ENCODE results near the gene CENPB.

DNA sequence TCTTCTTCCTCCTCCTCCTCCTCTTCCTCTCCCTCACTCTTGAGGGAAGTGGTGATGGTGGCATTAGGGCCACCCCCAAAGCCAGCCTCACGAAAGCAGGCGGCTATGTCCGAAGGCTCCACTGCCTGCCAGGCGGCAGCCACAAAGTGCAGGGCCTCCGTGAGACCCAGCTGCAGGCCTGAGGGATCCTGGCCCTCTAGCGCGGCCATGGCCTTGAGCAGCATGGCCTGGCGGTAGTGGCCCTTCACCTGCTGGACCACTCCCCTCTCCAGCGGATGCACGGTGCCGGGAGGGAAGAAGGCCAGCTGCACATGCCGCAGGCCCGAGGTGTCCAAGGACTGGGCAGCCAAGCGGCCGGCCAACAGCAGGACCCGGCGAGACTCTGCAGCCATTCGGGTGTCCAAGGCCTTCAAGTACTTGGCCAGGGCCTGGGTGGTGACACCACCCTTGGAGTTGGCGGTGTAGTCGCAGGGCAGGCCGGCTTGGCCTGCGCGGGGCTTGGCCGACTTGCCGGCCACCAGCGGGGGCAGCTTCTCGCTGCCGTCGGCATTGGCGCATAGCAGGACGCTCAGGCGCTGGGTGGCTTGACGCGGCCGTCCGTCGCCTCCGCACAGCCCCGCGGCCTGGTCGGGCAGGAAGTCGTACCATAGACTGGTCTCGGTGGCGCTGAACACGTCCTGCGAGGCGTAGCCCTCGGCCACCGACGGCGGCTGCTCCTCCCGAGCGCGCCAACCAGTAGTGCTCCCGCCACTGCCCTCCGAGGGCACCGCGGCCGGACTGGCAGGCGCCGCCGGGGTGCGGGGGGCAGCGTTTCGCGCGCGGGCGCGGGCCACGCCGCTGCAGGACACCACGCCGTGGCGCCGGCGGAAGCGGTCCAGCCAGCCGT lies 1.1 kb downstream of the CENPB start:
- TF ChIP-seq, protein P1, sequence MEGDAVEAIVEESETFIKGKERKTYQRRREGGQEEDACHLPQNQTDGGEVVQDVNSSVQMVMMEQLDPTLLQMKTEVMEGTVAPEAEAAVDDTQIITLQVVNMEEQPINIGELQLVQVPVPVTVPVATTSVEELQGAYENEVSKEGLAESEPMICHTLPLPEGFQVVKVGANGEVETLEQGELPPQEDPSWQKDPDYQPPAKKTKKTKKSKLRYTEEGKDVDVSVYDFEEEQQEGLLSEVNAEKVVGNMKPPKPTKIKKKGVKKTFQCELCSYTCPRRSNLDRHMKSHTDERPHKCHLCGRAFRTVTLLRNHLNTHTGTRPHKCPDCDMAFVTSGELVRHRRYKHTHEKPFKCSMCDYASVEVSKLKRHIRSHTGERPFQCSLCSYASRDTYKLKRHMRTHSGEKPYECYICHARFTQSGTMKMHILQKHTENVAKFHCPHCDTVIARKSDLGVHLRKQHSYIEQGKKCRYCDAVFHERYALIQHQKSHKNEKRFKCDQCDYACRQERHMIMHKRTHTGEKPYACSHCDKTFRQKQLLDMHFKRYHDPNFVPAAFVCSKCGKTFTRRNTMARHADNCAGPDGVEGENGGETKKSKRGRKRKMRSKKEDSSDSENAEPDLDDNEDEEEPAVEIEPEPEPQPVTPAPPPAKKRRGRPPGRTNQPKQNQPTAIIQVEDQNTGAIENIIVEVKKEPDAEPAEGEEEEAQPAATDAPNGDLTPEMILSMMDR (conservative IDR thresholded peaks at IDR 0.05; ENCODE audit: low read depth, low read length), result no peak
- TF ChIP-seq EZH2 (IDR thresholded peaks at IDR 0.05; ENCODE audit: borderline replicate concordance, low read depth, low read length, poor library complexity, severe bottlenecking), result no peak
